ENCODE data around the gene DENND1A. TPM values are rescaled to one million over a fixed set of nuclear protein-coding genes. Genes with fewer than 3 reads are reported as not detected.

Gene DENND1A
- total and polyA plus RNA-seq, 2 experiments from 2014 or later: 13.1 to 28.7 TPM

- no peak for TF ChIP-seq NANOG (IDR thresholded peaks at IDR 0.05; ENCODE audit: borderline replicate concordance)
- no peak for TF ChIP-seq EZH2 (IDR thresholded peaks at IDR 0.05; ENCODE audit: low read depth, unreplicated experiment)
- no peak for TF ChIP-seq ZNF331 (CRISPR knock-in tag; IDR thresholded peaks at IDR 0.05; ENCODE audit: low read depth)
- TF ChIP-seq ZNF114 (CRISPR knock-in tag; IDR thresholded peaks at IDR 0.05): no peak
- no peak for TF ChIP-seq JUNB (IDR thresholded peaks at IDR 0.05; ENCODE audit: unreplicated experiment)
- TF ChIP-seq REST (IDR thresholded peaks at IDR 0.05; ENCODE audit: unreplicated experiment): no peak
- Histone ChIP-seq H3K27me3 (ENCODE audit: insufficient read depth) (no peaks in the 10 kb centered on the region), H3K4me1 (ENCODE audit: insufficient read depth) (no peaks in the 10 kb centered on the region), H3K9me2 (ENCODE audit: insufficient read depth) (no peaks in the 10 kb centered on the region), H3K79me2 (replicated peaks; ENCODE audit: insufficient read depth) (no peaks in the 10 kb centered on the region), H4K20me1 (replicated peaks; ENCODE audit: insufficient read depth) (no peaks in the 10 kb centered on the region; the same call in 1 of the 2 replicates), H3K4me2 (no peak overlapping the region), H3K27ac (ENCODE audit: low read depth) (no peak overlapping the region), H3K36me3 (ENCODE audit: insufficient read depth) (no peaks in the 10 kb centered on the region), H2AFZ (no peak overlapping the region), H3F3A (replicated peaks; ENCODE audit: low read depth) (no peaks in the 10 kb centered on the region), H3K4me3 (no peak overlapping the region)
- H3K9me3 Mint-ChIP-seq: peaks cover 3% of the 10 kb centered on the region; the same call in 1 of the 3 replicates
- H3K36me3 Mint-ChIP-seq (ENCODE audit: low read depth): no peaks in the 10 kb centered on the region
- H3K27ac Mint-ChIP-seq: no peak overlapping the region
- peaks cover 12% of the 10 kb centered on the region for H3K4me1 Mint-ChIP-seq
- H3K27me3 Mint-ChIP-seq (ENCODE audit: insufficient read depth, low read depth, poor library complexity): peaks cover 13% of the 10 kb centered on the region
- ATAC-seq: no peak
- DNase-seq (ENCODE audit: low spot score): no peak
- no peak overlapping the region for H3K4me3 Mint-ChIP-seq
Measured at GRCh38 chr9:123395689-123396511, 534.0 kb downstream of the DENND1A start.

GRCh38 chr9:123395276-123395688, 534.6 kb downstream of the DENND1A start:
- H4K20me1 ChIP-seq (replicated peaks; ENCODE audit: insufficient read depth): no peaks in the 10 kb centered on the region; the same call in none of the 2 replicates
- ATAC-seq: no peak
- no peaks in the 10 kb centered on the region for H3K79me2 ChIP-seq (replicated peaks; ENCODE audit: insufficient read depth)
- Mint-ChIP-seq H3K4me1 (peaks cover 12% of the 10 kb centered on the region), H3K27me3 (ENCODE audit: insufficient read depth, low read depth, poor library complexity) (peaks cover 16% of the 10 kb centered on the region), H3K27ac (no peak overlapping the region), H3K4me3 (no peak overlapping the region), H3K36me3 (ENCODE audit: low read depth) (no peaks in the 10 kb centered on the region), H3K9me3 (peaks cover 3% of the 10 kb centered on the region; the same call in 1 of the 3 replicates)
- no peak for DNase-seq (ENCODE audit: low spot score)
- no peak overlapping the region for H3K4me2 ChIP-seq
- H3F3A ChIP-seq (replicated peaks; ENCODE audit: low read depth): no peaks in the 10 kb centered on the region
- H3K36me3 ChIP-seq (ENCODE audit: insufficient read depth): no peaks in the 10 kb centered on the region
- no peaks in the 10 kb centered on the region for H3K4me1 ChIP-seq (ENCODE audit: insufficient read depth)
- H3K27ac ChIP-seq (ENCODE audit: low read depth): no peak overlapping the region
- no peaks in the 10 kb centered on the region for H3K9me2 ChIP-seq (ENCODE audit: insufficient read depth)
- no peak overlapping the region for H3K4me3 ChIP-seq
- no peak overlapping the region for H2AFZ ChIP-seq
- H3K27me3 ChIP-seq (ENCODE audit: insufficient read depth): no peaks in the 10 kb centered on the region
- no peak for TF ChIP-seq POLR2AphosphoS5 (IDR thresholded peaks at IDR 0.05; ENCODE audit: low read depth)
- TF ChIP-seq JUNB (IDR thresholded peaks at IDR 0.05; ENCODE audit: unreplicated experiment): no peak
- TF ChIP-seq ZNF114 (CRISPR knock-in tag; IDR thresholded peaks at IDR 0.05): no peak
- TF ChIP-seq REST (IDR thresholded peaks at IDR 0.05; ENCODE audit: unreplicated experiment): no peak
- TF ChIP-seq EZH2 (IDR thresholded peaks at IDR 0.05; ENCODE audit: low read depth, unreplicated experiment): no peak
- no peak for TF ChIP-seq NANOG (IDR thresholded peaks at IDR 0.05; ENCODE audit: borderline replicate concordance)
- TF ChIP-seq EZH2phosphoT487 (IDR thresholded peaks at IDR 0.05; ENCODE audit: unreplicated experiment): no peak
- TF ChIP-seq CREB1 (CRISPR knock-in tag; IDR thresholded peaks at IDR 0.05; ENCODE audit: low read depth): no peak
- TF ChIP-seq ETS1 (IDR thresholded peaks at IDR 0.05): no peak
- TF ChIP-seq STAT1 (IDR thresholded peaks at IDR 0.05; ENCODE audit: unreplicated experiment): no peak
